ENCODE results near the gene SPPL2C. TPM values are rescaled to one million over a fixed set of nuclear protein-coding genes. Genes with fewer than 3 reads are reported as not detected.

The SPPL2C gene
- total RNA-seq, 1 donor = not detected

- TF ChIP-seq CTCF (IDR thresholded peaks at IDR 0.05; ENCODE audit: insufficient read depth, low read length) = peak; percentile 8
- no peak for DNase-seq (ENCODE audit: low read depth)
- no peak overlapping the region for H3K4me3 ChIP-seq (ENCODE audit: low read depth, low read length)
Observed at GRCh38 chr17:45813048-45813725, 31.5 kb upstream of the SPPL2C start.

- no peak for DNase-seq (ENCODE audit: low read depth)
- H3K4me3 ChIP-seq (ENCODE audit: low read depth, low read length) = no peak overlapping the region
- no peak for TF ChIP-seq CTCF (IDR thresholded peaks at IDR 0.05; ENCODE audit: insufficient read depth, low read length)
Observed at GRCh38 chr17:45814622-45815606, 29.8 kb upstream of the SPPL2C start.

GRCh38 chr17:45815752-45816151 lies 28.9 kb upstream of the SPPL2C start:
- H3K4me3 ChIP-seq (ENCODE audit: low read depth, low read length) = no peak overlapping the region
- TF ChIP-seq CTCF (IDR thresholded peaks at IDR 0.05; ENCODE audit: insufficient read depth, low read length) = no peak
- DNase-seq (ENCODE audit: low read depth) = no peak

- no peak for DNase-seq (ENCODE audit: low read depth)
- no peak overlapping the region for H3K4me3 ChIP-seq (ENCODE audit: low read depth, low read length)
- no peak for TF ChIP-seq CTCF (IDR thresholded peaks at IDR 0.05; ENCODE audit: insufficient read depth, low read length)
Observed at GRCh38 chr17:45818041-45818440, 26.6 kb upstream of the SPPL2C start.

GRCh38 chr17:45818699-45819098 lies 26.0 kb upstream of the SPPL2C start:
- no peak for DNase-seq (ENCODE audit: low read depth)
- no peak for TF ChIP-seq CTCF (IDR thresholded peaks at IDR 0.05; ENCODE audit: insufficient read depth, low read length)
- no peak overlapping the region for H3K4me3 ChIP-seq (ENCODE audit: low read depth, low read length)

- TF ChIP-seq CTCF (IDR thresholded peaks at IDR 0.05; ENCODE audit: insufficient read depth, low read length) = no peak
- H3K4me3 ChIP-seq (ENCODE audit: low read depth, low read length) = no peak overlapping the region
- no peak for DNase-seq (ENCODE audit: low read depth)
Observed at GRCh38 chr17:45819632-45820031, 25.0 kb upstream of the SPPL2C start.
